H1 (cell line): ENCODE measurements around the gene ANK2. TPM values are rescaled to one million over a fixed set of nuclear protein-coding genes. Genes with fewer than 3 reads are reported as not detected.
A peak's percentile ranks its signal among the peaks of the same experiment; 100 is the strongest.

Source experiments
- CTCF ChIA-PET: fragments of 300-600 bp; sonication (Branson Sonifier 250); formaldehyde crosslinking; loops from one replicate; lab custom pipeline; 2021; ENCODE audit not compliant: partially characterized antibody; lab: Charles Lee
- POLR2A ChIA-PET: fragments of 300-600 bp; sonication (Branson Sonifier 250); formaldehyde crosslinking; loops from one replicate; lab custom pipeline; 2021; ENCODE audit warnings: inconsistent platforms; ENCODE audit not compliant: partially characterized antibody; lab: Charles Lee
- DNase-seq, 2 experiments: peaks; one replicate each; pipeline versions ENCODE4 v3.0.0 to v3.0.0-alpha.2; 2010 to 2022; ENCODE audit warnings: low spot score in 2 of 2, low read depth in 1 of 2, mixed read lengths in 1 of 2
- FAIRE-seq: peaks from 2 replicates; lab custom pipeline; 2011; peaks lifted over from hg19 to GRCh38; lab: Jason Lieb, UNC
- H2AFZ ChIP-seq: 2 replicates; pipeline ENCODE4 v1.8.1; 2012; ENCODE audit warnings: low read length, inconsistent platforms
- H2AK5ac ChIP-seq: 2 replicates; pipeline ENCODE4 v1.6.1; 2013; ENCODE audit warnings: low read depth, low read length
- H2BK120ac ChIP-seq: replicated peaks from 2 replicates; pipeline ENCODE3; 2013; ENCODE audit warnings: low read depth, low read length, inconsistent platforms
- H2BK12ac ChIP-seq: 2 replicates; pipeline ENCODE4 v1.6.1; 2013; ENCODE audit warnings: low read depth, low read length
- H2BK15ac ChIP-seq: 2 replicates; pipeline ENCODE4 v1.6.1; 2013; ENCODE audit warnings: low read length
- H2BK20ac ChIP-seq: 2 replicates; pipeline ENCODE4 v1.6.1; 2013; ENCODE audit warnings: low read length
- H2BK5ac ChIP-seq: 2 replicates; pipeline ENCODE4 v1.6.1; 2013; ENCODE audit warnings: low read depth, low read length
- H3K14ac ChIP-seq: 2 replicates; pipeline ENCODE4 v1.6.1; 2013; ENCODE audit warnings: inconsistent platforms; ENCODE audit not compliant: insufficient read length
- H3K18ac ChIP-seq: 2 replicates; pipeline ENCODE4 v1.6.1; 2013; ENCODE audit warnings: low read length; ENCODE audit errors: extremely low read depth
- H3K23ac ChIP-seq: 2 replicates; pipeline ENCODE4 v1.6.1; 2013; ENCODE audit warnings: inconsistent platforms; ENCODE audit not compliant: insufficient read length
- H3K23me2 ChIP-seq: 2 replicates; pipeline ENCODE4 v1.6.1; 2013; ENCODE audit warnings: low read depth, low read length
- H3K27ac ChIP-seq: 2 replicates; pipeline ENCODE4 v1.6.1; 2011; ENCODE audit warnings: low read depth, low read length, inconsistent platforms
- H3K27me3 ChIP-seq, 4 experiments: replicated peaks in 1 of 4; 1 replicate in 1 of 4; 2 replicates in 3 of 4; pipeline versions ENCODE4 v1.6.1 to v1.8.1; 2011 to 2013; ENCODE audit warnings: low read length in 3 of 4, mild to moderate bottlenecking in 3 of 4, inconsistent platforms in 2 of 4, mixed read lengths in 2 of 4, moderate library complexity in 1 of 4; ENCODE audit not compliant: control insufficient read depth in 3 of 4, insufficient read depth in 3 of 4; ENCODE audit errors: extremely low read depth in 1 of 4
- H3K36me3 ChIP-seq, 4 experiments: 2 replicates each; pipeline versions ENCODE4 v1.6.1 to v1.8.1; 2011 to 2013; ENCODE audit warnings: mild to moderate bottlenecking in 4 of 4, low read length in 3 of 4, moderate library complexity in 2 of 4, control low read depth in 1 of 4, inconsistent platforms in 1 of 4; ENCODE audit not compliant: insufficient read depth in 4 of 4, control insufficient read depth in 2 of 4
- H3K4ac ChIP-seq: replicated peaks from 2 replicates; pipeline ENCODE3; 2013; ENCODE audit warnings: low read length, low read depth, mixed read lengths, inconsistent platforms; ENCODE audit not compliant: insufficient read length
- H3K4me1 ChIP-seq, 4 experiments: replicated peaks in 1 of 4; 1 replicate in 1 of 4; 2 replicates in 3 of 4; pipeline versions ENCODE4 v1.6.1 to v1.8.1; 2011 to 2013; ENCODE audit warnings: low read length in 3 of 4, inconsistent platforms in 2 of 4, mixed read lengths in 1 of 4; ENCODE audit not compliant: insufficient read depth in 4 of 4, control insufficient read depth in 3 of 4
- H3K4me2 ChIP-seq, 2 experiments: 2 replicates each; pipeline versions ENCODE4 v1.6.1 to v1.8.1; 2011 to 2013; ENCODE audit warnings: low read depth in 2 of 2, low read length in 2 of 2, control low read depth in 1 of 2, inconsistent platforms in 1 of 2, mild to moderate bottlenecking in 1 of 2; ENCODE audit not compliant: insufficient read depth in 1 of 2
- H3K4me3 ChIP-seq, 4 experiments: fragments of 200-600, 300-600 bp in 1 of 4; sonication (generic), shearing (Covaris generic), sonication (Bioruptor Twin) in 1 of 4; 2 replicates each; pipeline versions ENCODE4 v1.5.1 to v1.8.1; 2011 to 2016; ENCODE audit warnings: low read length in 4 of 4, low read depth in 3 of 4, control low read depth in 2 of 4, inconsistent platforms in 2 of 4, mild to moderate bottlenecking in 2 of 4, mixed read lengths in 1 of 4, moderate library complexity in 1 of 4; ENCODE audit not compliant: insufficient read depth in 2 of 4; ENCODE audit errors: extremely low read depth in 1 of 4
- H3K56ac ChIP-seq: replicated peaks from 2 replicates; pipeline ENCODE3; 2013; ENCODE audit warnings: low read depth, mild to moderate bottlenecking, mixed read lengths, low read length, inconsistent platforms; ENCODE audit not compliant: insufficient read length
- H3K79me1 ChIP-seq: 2 replicates; pipeline ENCODE4 v1.6.1; 2013; ENCODE audit warnings: low read depth, low read length, control low read depth
- H3K79me2 ChIP-seq, 2 experiments: 2 replicates each; pipeline versions ENCODE4 v1.6.1 to v1.8.1; 2012 to 2013; ENCODE audit warnings: low read length in 2 of 2, mild to moderate bottlenecking in 2 of 2, inconsistent platforms in 1 of 2; ENCODE audit not compliant: insufficient read depth in 2 of 2, control insufficient read depth in 1 of 2
- H3K9ac ChIP-seq, 4 experiments: replicated peaks in 1 of 4; 1 replicate in 1 of 4; 2 replicates in 3 of 4; pipeline versions ENCODE4 v1.6.1 to v1.8.1; 2011 to 2013; ENCODE audit warnings: low read depth in 3 of 4, low read length in 3 of 4, control low read depth in 2 of 4, mild to moderate bottlenecking in 2 of 4, moderate library complexity in 2 of 4, inconsistent platforms in 1 of 4; ENCODE audit errors: extremely low read depth in 1 of 4
- H3K9me3 ChIP-seq, 2 experiments: 2 replicates each; pipeline versions ENCODE4 v1.6.1 to v1.8.1; 2012 to 2013; ENCODE audit warnings: mild to moderate bottlenecking in 2 of 2, moderate library complexity in 2 of 2, control low read depth in 1 of 2, inconsistent platforms in 1 of 2, low read depth in 1 of 2, low read length in 1 of 2, mixed read lengths in 1 of 2; ENCODE audit not compliant: insufficient read depth in 2 of 2
- H4K20me1 ChIP-seq, 2 experiments: replicated peaks in 1 of 2; 2 replicates each; pipeline versions ENCODE3 to v1.8.1; 2011 to 2013; ENCODE audit warnings: inconsistent platforms in 2 of 2, low read length in 2 of 2, mild to moderate bottlenecking in 1 of 2; ENCODE audit not compliant: insufficient read depth in 2 of 2, control insufficient read depth in 1 of 2
- H4K5ac ChIP-seq: 2 replicates; pipeline ENCODE4 v1.6.1; 2013; ENCODE audit warnings: low read length, low read depth, mixed read lengths, inconsistent platforms; ENCODE audit not compliant: insufficient read length
- H4K8ac ChIP-seq: 2 replicates; pipeline ENCODE4 v1.8.0; 2013; ENCODE audit warnings: mild to moderate bottlenecking, moderate library complexity, low read length, inconsistent platforms; ENCODE audit not compliant: insufficient read depth; ENCODE audit errors: extremely low read depth
- H4K91ac ChIP-seq: replicated peaks from 2 replicates; pipeline ENCODE3; 2013; ENCODE audit warnings: low read length, mixed read lengths, inconsistent platforms; ENCODE audit not compliant: insufficient read length
- MAFK ChIP-seq: IDR thresholded peaks from 2 replicates; pipeline ENCODE4 v1.6.1; 2012; ENCODE audit warnings: low read depth, mild to moderate bottlenecking, improper control_type of control experiment, low read length
- RBBP5 ChIP-seq: IDR thresholded peaks from 2 replicates; pipeline ENCODE4 v1.7.1; 2012; ENCODE audit warnings: low read depth, mild to moderate bottlenecking, inconsistent platforms, low read length, moderate library complexity, borderline replicate concordance
- SP1 ChIP-seq: IDR thresholded peaks from 2 replicates; pipeline ENCODE4 v1.6.1; 2011; ENCODE audit warnings: low read depth, low read length
- TEAD4 ChIP-seq: IDR thresholded peaks from 2 replicates; pipeline ENCODE4 v1.6.1; 2012; ENCODE audit warnings: low read depth, low read length, inconsistent platforms, mixed read lengths
- WGBS, 2 experiments: shearing (Covaris generic) in 1 of 2; methylation state at CpG; one replicate each; pipeline versions ENCODE4 v1.1.6 to v1.1.7; 2013 to 2015; ENCODE audit warnings: low lambda C conversion rate in 2 of 2, mixed read lengths in 2 of 2, inconsistent platforms in 1 of 2, low coverage in 1 of 2, missing lambda C conversion rate in 1 of 2; ENCODE audit not compliant: insufficient replicate concordance in 2 of 2, insufficient coverage in 1 of 2, insufficient read length in 1 of 2; ENCODE audit errors: extremely low coverage in 1 of 2, missing lambda C conversion rate in 1 of 2; 5-methylcytosine and 5-hydroxymethylcytosine counted together
- polyA plus RNA-seq, 7 experiments: library from polyadenylated mRNA; depleted of rRNA in 3 of 7; stranded (reverse) in 5 of 7; unstranded in 2 of 7; fragments of >200 nt in 5 of 7; fragments of 200-250 nt in 2 of 7; gene quantifications; 1 replicate in 5 of 7; 2 replicates in 1 of 7; 4 replicates in 1 of 7; pipeline versions ENCODE4 v1.2.1 to v1.2.3, GENCODE V29; 2011 to 2013; ENCODE audit warnings: missing spikeins in 2 of 7, mixed read lengths in 2 of 7
- total RNA-seq: library from RNA; stranded (reverse); fragmentation: NEBNext Ultra II Directional; extraction: Animal tissue kit (Norgen Biotek cat#: 25700); gene quantifications from 2 replicates; pipeline ENCODE4 v1.2.1, GENCODE V29; 2021
- TF ChIP-seq, protein P1 (sequence below): IDR thresholded peaks from 2 replicates; pipeline ENCODE4 v1.6.1; 2012; ENCODE audit warnings: inconsistent platforms

The ANK2 gene
- total and polyA plus RNA-seq, 2 of the 8 experiments (the other 6 are each of a cell fraction or from before 2014, with no cell fraction given): 14.2 to 35.1 TPM

DNA sequence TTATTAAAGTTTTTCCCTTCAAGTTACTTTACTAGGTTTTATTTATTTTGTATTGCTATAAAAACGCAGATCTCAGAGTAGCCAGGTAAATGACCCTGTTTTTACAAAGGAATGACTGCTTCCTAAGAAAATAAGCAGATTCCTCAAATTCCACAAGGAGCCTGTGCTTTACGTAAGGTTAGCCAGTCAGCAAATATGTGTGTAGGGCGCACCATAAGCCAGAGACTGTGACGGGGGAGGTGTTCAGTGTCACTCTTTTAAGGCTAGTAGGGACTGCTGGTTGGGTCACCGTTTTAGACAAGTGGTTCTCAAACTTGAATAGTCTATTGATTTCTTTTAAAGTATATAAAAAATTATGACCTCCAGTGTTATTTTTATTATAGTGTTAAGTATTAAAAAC lies 119.9 kb downstream of the ANK2 start:
- H3K9me3 ChIP-seq: no peaks in the 10 kb centered on the region
- no peak overlapping the region for H3K14ac ChIP-seq
- no peak overlapping the region for H3K23ac ChIP-seq
- no peaks in the 10 kb centered on the region for H3K27me3 ChIP-seq
- ChIA-PET POLR2A (no interaction called here), CTCF (interaction anchor here (0.5 to 1.4 kb wide), 2 partner anchors 10 to 163 kb away, joined by 3 read pairs; no protein-coding TSS in a partner anchor)
- DNase-seq (no peak), FAIRE-seq (peak; percentile 36)
- no peak overlapping the region for H4K91ac ChIP-seq
- peak overlapping the region; percentile 1 to 31; a peak in 1 of 4 replicates for H3K4me2 ChIP-seq
- no peaks in the 10 kb centered on the region for H3K79me2 ChIP-seq
- H2BK5ac ChIP-seq: no peak overlapping the region
- WGBS, 2 experiments: 47% methylated on average over 5 of the region's 5 CpGs; no CpG with 5 or more reads in 1 of the 2 experiments
- no peak overlapping the region for H2AK5ac ChIP-seq
- no peaks in the 10 kb centered on the region for H4K20me1 ChIP-seq
- no peak overlapping the region for H3K4ac ChIP-seq
- no peak overlapping the region for H2AFZ ChIP-seq
- H3K18ac ChIP-seq: no peak overlapping the region
- H3K36me3 ChIP-seq: peaks cover 0 to under 1% (median 0%) of the 10 kb centered on the region in 4 experiments; a peak in 1 of 8 replicates
- no peak overlapping the region for H3K27ac ChIP-seq
- no peak overlapping the region for H2BK20ac ChIP-seq
- no peak overlapping the region for H2BK120ac ChIP-seq
- H2BK12ac ChIP-seq: no peak overlapping the region
- no peaks in the 10 kb centered on the region for H3K79me1 ChIP-seq
- H4K8ac ChIP-seq: no peak overlapping the region
- H2BK15ac ChIP-seq: no peak overlapping the region
- peak overlapping the region; percentile 81 for H4K5ac ChIP-seq
- H3K4me3 ChIP-seq: no peak overlapping the region
- peak; percentile 94 for TF ChIP-seq TEAD4
- TF ChIP-seq, protein P1, sequence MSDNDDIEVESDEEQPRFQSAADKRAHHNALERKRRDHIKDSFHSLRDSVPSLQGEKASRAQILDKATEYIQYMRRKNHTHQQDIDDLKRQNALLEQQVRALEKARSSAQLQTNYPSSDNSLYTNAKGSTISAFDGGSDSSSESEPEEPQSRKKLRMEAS: no peak
- peak; percentile 77 for TF ChIP-seq MAFK
- TF ChIP-seq SP1: peak; percentile 64; the same call in 1 of the 2 replicates
- no peak for TF ChIP-seq RBBP5
- no peaks in the 10 kb centered on the region for H3K23me2 ChIP-seq
- H3K9ac ChIP-seq: peak overlapping the region in 1 of 4 experiments; percentile 13; a peak in 1 of 7 replicates
- H3K56ac ChIP-seq: no peak overlapping the region
- H3K4me1 ChIP-seq: peaks cover 0 to 10% (median 4%) of the 10 kb centered on the region in 4 experiments; a peak in 4 of 7 replicates
